ENCODE measurements around the gene KCNB1. TPM values are rescaled to one million over a fixed set of nuclear protein-coding genes. Genes with fewer than 3 reads are reported as not detected.

Gene KCNB1
- total and polyA plus RNA-seq, 2 donors (not counting 1 experiment from before 2014, with no cell fraction given) = 0.12 TPM; not detected in 1

- DNase-seq (no peak), ATAC-seq (ENCODE audit: low read depth) (no peak)
- H3K36me3 ChIP-seq (replicated peaks in 1 of 2; ENCODE audit: control extremely low read depth in 1 of 2, control insufficient read depth in 1 of 2, extremely low read depth in 1 of 2, insufficient read depth in 2 of 2, low read length in 1 of 2) = no peaks in the 10 kb centered on the region
- H3K9me3 ChIP-seq (ENCODE audit: control extremely low read depth in 1 of 3, control insufficient read depth in 2 of 3, insufficient read depth in 1 of 3, low read length in 2 of 3) = no peaks in the 10 kb centered on the region
- no peak overlapping the region for H3K4me3 ChIP-seq (ENCODE audit: control extremely low read depth in 1 of 5, extremely low read depth in 1 of 5, insufficient read depth in 1 of 5, low read depth in 2 of 5, low read length in 4 of 5)
- Mint-ChIP-seq H3K27ac (no peak overlapping the region), H3K4me3 (no peak overlapping the region), H3K9me3 (ENCODE audit: insufficient read depth) (no peaks in the 10 kb centered on the region), H3K4me1 (no peaks in the 10 kb centered on the region), H3K27me3 (peaks cover 21% of the 10 kb centered on the region)
- no peaks in the 10 kb centered on the region for H3K79me2 ChIP-seq (ENCODE audit: control insufficient read depth, insufficient read depth, low read length)
- H3K27ac ChIP-seq (ENCODE audit: low read length in 2 of 2) = no peak overlapping the region
- CTCF ChIA-PET = no interaction called here
- no peak overlapping the region for H2AFZ ChIP-seq (ENCODE audit: insufficient read depth, low read depth, low read length, poor library complexity, severe bottlenecking)
- H3K9ac ChIP-seq (ENCODE audit: low read length) = no peak overlapping the region
- no peaks in the 10 kb centered on the region for H3K4me1 ChIP-seq (ENCODE audit: control insufficient read depth in 2 of 2, insufficient read depth in 2 of 2, low read length in 2 of 2)
- H3K4me2 ChIP-seq (replicated peaks; ENCODE audit: low read depth, low read length, poor library complexity, severe bottlenecking) = no peak overlapping the region
- POLR2A ChIA-PET = no interaction called here
- no peaks in the 10 kb centered on the region for H4K20me1 ChIP-seq (ENCODE audit: control insufficient read depth, insufficient read depth, low read length, poor library complexity, severe bottlenecking)
- TF ChIP-seq EZH2 (IDR thresholded peaks at IDR 0.05; ENCODE audit: borderline replicate concordance, insufficient read depth, low read depth, low read length, poor library complexity, severe bottlenecking) (no peak), CTCF (IDR thresholded peaks at IDR 0.05) (no peak)
- intact Hi-C loops (cut with micrococcal nuclease) = no loop called here
- no CpG with 5 or more reads among the region's 3 CpGs for WGBS (ENCODE audit: insufficient coverage)
- peaks cover 0 to 6% (median 0%) of the 10 kb centered on the region in 4 experiments for H3K27me3 ChIP-seq (replicated peaks in 1 of 4; ENCODE audit: control extremely low read depth in 1 of 4, control insufficient read depth in 3 of 4, insufficient read depth in 4 of 4, low read length in 3 of 4)
These were observed 132.7 kb downstream of the KCNB1 start for GRCh38 chr20:49349694-49350252.

- Histone ChIP-seq H3K4me3 (ENCODE audit: control extremely low read depth in 1 of 5, extremely low read depth in 1 of 5, insufficient read depth in 1 of 5, low read depth in 2 of 5, low read length in 4 of 5) (no peak overlapping the region), H3K36me3 (replicated peaks in 1 of 2; ENCODE audit: control extremely low read depth in 1 of 2, control insufficient read depth in 1 of 2, extremely low read depth in 1 of 2, insufficient read depth in 2 of 2, low read length in 1 of 2) (no peaks in the 10 kb centered on the region), H3K4me1 (ENCODE audit: control insufficient read depth in 2 of 2, insufficient read depth in 2 of 2, low read length in 2 of 2) (no peaks in the 10 kb centered on the region), H3K4me2 (replicated peaks; ENCODE audit: low read depth, low read length, poor library complexity, severe bottlenecking) (no peak overlapping the region), H3K9me3 (ENCODE audit: control extremely low read depth in 1 of 3, control insufficient read depth in 2 of 3, insufficient read depth in 1 of 3, low read length in 2 of 3) (no peaks in the 10 kb centered on the region), H3K79me2 (ENCODE audit: control insufficient read depth, insufficient read depth, low read length) (no peaks in the 10 kb centered on the region), H2AFZ (ENCODE audit: insufficient read depth, low read depth, low read length, poor library complexity, severe bottlenecking) (no peak overlapping the region), H3K27ac (ENCODE audit: low read length in 2 of 2) (no peak overlapping the region), H4K20me1 (ENCODE audit: control insufficient read depth, insufficient read depth, low read length, poor library complexity, severe bottlenecking) (no peaks in the 10 kb centered on the region), H3K9ac (ENCODE audit: low read length) (no peak overlapping the region), H3K27me3 (replicated peaks in 1 of 4; ENCODE audit: control extremely low read depth in 1 of 4, control insufficient read depth in 3 of 4, insufficient read depth in 4 of 4, low read length in 3 of 4) (peaks cover 0 to 8% (median 2%) of the 10 kb centered on the region in 4 experiments)
- H3K4me1 Mint-ChIP-seq = no peaks in the 10 kb centered on the region
- intact Hi-C loops (cut with micrococcal nuclease) = no loop called here
- no peak overlapping the region for H3K27ac Mint-ChIP-seq
- ChIA-PET CTCF (no interaction called here), POLR2A (no interaction called here)
- DNase-seq (no peak), ATAC-seq (ENCODE audit: low read depth) (no peak)
- no peaks in the 10 kb centered on the region for H3K9me3 Mint-ChIP-seq (ENCODE audit: insufficient read depth)
- WGBS (ENCODE audit: insufficient coverage) = 100% methylated on average over 1 of the region's 1 CpG
- H3K4me3 Mint-ChIP-seq = no peak overlapping the region
- TF ChIP-seq EZH2 (IDR thresholded peaks at IDR 0.05; ENCODE audit: borderline replicate concordance, insufficient read depth, low read depth, low read length, poor library complexity, severe bottlenecking) = no peak
- TF ChIP-seq CTCF (IDR thresholded peaks at IDR 0.05) = no peak
- H3K27me3 Mint-ChIP-seq = peaks cover 19% of the 10 kb centered on the region
These were observed 133.4 kb downstream of the KCNB1 start for GRCh38 chr20:49349078-49349477.

All from B cell (primary cell).